NB4 (cell line): ENCODE measurements around the gene SCFD2.

Source experiments
- DNase-seq: peaks from one replicate; pipeline ENCODE4 v3.0.0; 2010; ENCODE audit warnings: low read depth
- H3K4me3 ChIP-seq: one replicate; pipeline ENCODE4 v1.5.1; 2011; ENCODE audit warnings: mild to moderate bottlenecking, low read depth, low read length, moderate library complexity
- CTCF ChIP-seq: IDR thresholded peaks from one replicate; pipeline ENCODE4 v1.5.1; 2012; ENCODE audit warnings: low read depth, low read length
- MAX ChIP-seq: IDR thresholded peaks from 2 replicates; pipeline ENCODE4 v1.6.1; 2011; ENCODE audit warnings: low read depth, low read length
- MYC ChIP-seq: IDR thresholded peaks from 2 replicates; pipeline ENCODE4 v1.6.1; 2011; ENCODE audit warnings: low read depth, low read length
- POLR2A ChIP-seq: IDR thresholded peaks from 2 replicates; pipeline ENCODE4 v1.6.1; 2011; ENCODE audit warnings: mild to moderate bottlenecking; ENCODE audit not compliant: insufficient read length; ENCODE audit errors: extremely low read depth

The SCFD2 gene

GRCh38 chr4:52977252-52977651 lies 388.6 kb downstream of the SCFD2 start:
- H3K4me3 ChIP-seq: no peak overlapping the region
- TF ChIP-seq MAX (no peak), POLR2A (no peak), MYC (no peak), CTCF (no peak)
- DNase-seq: no peak

GRCh38 chr4:52976523-52977230 lies 389.2 kb downstream of the SCFD2 start:
- H3K4me3 ChIP-seq: no peak overlapping the region
- TF ChIP-seq CTCF: no peak
- no peak for TF ChIP-seq MAX
- no peak for TF ChIP-seq MYC
- no peak for TF ChIP-seq POLR2A
- no peak for DNase-seq

GRCh38 chr4:52968691-52969090 lies 397.2 kb downstream of the SCFD2 start:
- no peak for DNase-seq

GRCh38 chr4:52968241-52968640 lies 397.6 kb downstream of the SCFD2 start:
- H3K4me3 ChIP-seq: no peak overlapping the region
- no peak for TF ChIP-seq MYC
- TF ChIP-seq MAX: no peak
- no peak for TF ChIP-seq CTCF
- no peak for TF ChIP-seq POLR2A
- no peak for DNase-seq

More at GRCh38 chr4:52968691-52969090, 397.2 kb downstream of the SCFD2 start:
- TF ChIP-seq MAX (no peak), POLR2A (no peak), CTCF (no peak), MYC (no peak)
- no peak overlapping the region for H3K4me3 ChIP-seq

- TF ChIP-seq CTCF: no peak
- TF ChIP-seq MYC: no peak
- no peak for TF ChIP-seq POLR2A
- TF ChIP-seq MAX: no peak
- H3K4me3 ChIP-seq: no peak overlapping the region
- no peak for DNase-seq
Observed at GRCh38 chr4:52966781-52967180, 399.1 kb downstream of the SCFD2 start.
